PC-9 (cell line): ENCODE measurements around the gene SPINK5. TPM values are rescaled to one million over a fixed set of nuclear protein-coding genes. Genes with fewer than 3 reads are reported as not detected.

Experiments
- BruUV-seq: library from RNA; stranded (reverse); fragments of 400-500 nt; replicated peaks from 2 replicates; lab custom pipeline; 2021; lab: Mats Ljungman, UMichigan
- CTCF ChIA-PET: fragments of 300-600 bp; sonication (Branson Sonifier 250); formaldehyde crosslinking; loops from one replicate; lab custom pipeline; 2022; ENCODE audit warnings: antibody characterized with exemption; lab: Charles Lee
- POLR2A ChIA-PET: fragments of 300-600 bp; sonication (Branson Sonifier 250); formaldehyde crosslinking; loops from one replicate; lab custom pipeline; 2022; ENCODE audit warnings: antibody characterized with exemption; ENCODE audit not compliant: unreplicated experiment; lab: Charles Lee
- DNase-seq, 2 experiments: peaks; one replicate each; pipeline versions ENCODE4 v3.0.0 to v3.0.0-alpha.2; 2015 to 2022; ENCODE audit warnings: mixed read lengths in 1 of 2
- H2AFZ ChIP-seq: fragments of 200-600 bp; sonication (generic); 2 replicates; pipeline ENCODE4 v1.8.1; 2017; ENCODE audit warnings: antibody characterized with exemption
- H3F3A ChIP-seq: fragments of 200-600 bp; sonication (generic); 2 replicates; pipeline ENCODE4 v1.8.1; 2017; ENCODE audit warnings: antibody characterized with exemption, mild to moderate bottlenecking, low read depth; ENCODE audit not compliant: insufficient read depth
- H3K27ac ChIP-seq: fragments of 200-600 bp; sonication (generic); 2 replicates; pipeline ENCODE4 v1.6.1; 2016; ENCODE audit warnings: mixed run types
- H3K27me3 ChIP-seq: fragments of 200-600 bp; sonication (generic); 2 replicates; pipeline ENCODE4 v1.6.1; 2016; ENCODE audit warnings: low read depth, mixed run types; ENCODE audit not compliant: insufficient read depth
- H3K36me3 ChIP-seq: fragments of 200-600 bp; sonication (generic); 2 replicates; pipeline ENCODE4 v1.6.1; 2016; ENCODE audit warnings: low read depth, mixed run types
- H3K4me1 ChIP-seq: fragments of 200-600 bp; sonication (generic); replicated peaks from 2 replicates; pipeline ENCODE4 v1.6.1; 2016; ENCODE audit warnings: mixed run types; ENCODE audit not compliant: insufficient read depth
- H3K4me2 ChIP-seq: fragments of 200-600 bp; sonication (generic); 2 replicates; pipeline ENCODE4 v1.6.1; 2017; ENCODE audit warnings: mixed run types
- H3K4me3 ChIP-seq: fragments of 200-600 bp; sonication (generic); 2 replicates; pipeline ENCODE4 v1.6.1; 2016; ENCODE audit warnings: mixed run types
- H3K79me2 ChIP-seq: fragments of 200-600 bp; sonication (generic); 2 replicates; pipeline ENCODE4 v1.6.1; 2017; ENCODE audit warnings: low read depth, mixed run types
- H3K9me2 ChIP-seq: fragments of 200-600 bp; sonication (generic); 2 replicates; pipeline ENCODE4 v1.8.1; 2017; ENCODE audit warnings: mild to moderate bottlenecking; ENCODE audit not compliant: insufficient read depth
- H3K9me3 ChIP-seq: fragments of 200-600 bp; sonication (generic); 2 replicates; pipeline ENCODE4 v1.8.1; 2016; ENCODE audit warnings: low read depth; ENCODE audit not compliant: insufficient read depth
- H4K20me1 ChIP-seq: fragments of 200-600 bp; sonication (generic); 2 replicates; pipeline ENCODE4 v1.8.1; 2017; ENCODE audit not compliant: insufficient read depth
- EZH2 ChIP-seq: fragments of 200-600 bp; sonication (generic); IDR thresholded peaks from 2 replicates; pipeline ENCODE4 v1.8.0; 2017; ENCODE audit warnings: antibody characterized with exemption, low read depth
- intact Hi-C: fragments of 100-400 bp; cut with micrococcal nuclease; formaldehyde crosslinking; loops from one replicate; pipeline ENCODE4 v1.10.0; 2022; ENCODE audit not compliant: unreplicated experiment
- total RNA-seq: library from RNA; stranded (reverse); gene quantifications from 2 replicates; pipeline ENCODE4 v1.2.3, GENCODE V29; 2021
- TF ChIP-seq, protein P1 (sequence below): fragments of 200-600 bp; sonication (generic); conservative IDR thresholded peaks from 2 replicates; pipeline ENCODE4 v1.6.1; 2017; ENCODE audit warnings: mixed run types, antibody characterized with exemption, mild to moderate bottlenecking, moderate library complexity

SPINK5 gene
- total RNA-seq, 1 experiment from 2014 or later, result not detected

DNA sequence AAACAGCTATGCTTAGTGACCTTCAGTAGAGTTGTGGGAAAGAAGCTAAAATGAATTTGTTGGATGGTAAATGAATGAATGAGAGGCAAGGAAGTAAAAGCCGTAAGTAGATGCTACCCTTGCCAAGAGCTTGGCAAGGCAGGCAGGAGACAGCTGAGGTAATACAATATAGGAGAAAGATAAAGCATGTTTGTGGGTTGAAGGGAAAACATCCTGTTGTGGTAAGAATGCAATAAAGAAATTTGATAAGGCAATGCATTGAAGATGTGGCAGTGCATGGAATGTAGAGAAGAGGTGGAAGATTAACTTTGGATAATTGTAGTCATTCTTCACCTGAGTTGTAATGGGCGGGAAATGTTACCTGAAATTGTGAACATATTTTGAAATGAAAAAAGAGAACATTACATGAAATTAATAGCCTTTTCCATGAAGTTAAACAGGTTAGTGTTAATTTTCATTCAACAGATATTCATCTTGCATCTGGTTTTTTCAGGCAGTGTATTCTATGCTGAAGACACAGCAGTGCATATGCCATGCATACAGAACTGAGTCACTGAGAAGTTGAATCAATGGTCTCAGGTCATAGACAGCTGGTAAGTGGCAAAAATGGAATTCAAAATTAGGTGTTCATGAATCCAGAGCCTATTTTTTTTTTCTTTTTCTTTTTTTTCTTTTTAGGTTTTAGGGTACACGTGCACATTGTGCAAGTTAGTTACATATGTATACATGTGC, 43.4 kb upstream of the SPINK5 start:
- Histone ChIP-seq H3K4me1 (0 out of 2 replicates have a peak, but pooled peaks cover 10% of the 10 kb centered on the region), H3K79me2 (no peaks in the 10 kb centered on the region), H3K9me2 (no peaks in the 10 kb centered on the region), H3K27me3 (0 out of 2 replicates have a peak, but pooled peaks cover 10% of the 10 kb centered on the region), H3K36me3 (no peaks in the 10 kb centered on the region), H3K4me2 (peak overlapping the region; percentile 29; the same call in 1 of the 2 replicates), H3K27ac (no peak overlapping the region), H3F3A (no peaks in the 10 kb centered on the region), H4K20me1 (no peaks in the 10 kb centered on the region), H2AFZ (no peak overlapping the region), H3K4me3 (no peak overlapping the region), H3K9me3 (0 out of 2 replicates have a peak, but pooled peaks cover 3% of the 10 kb centered on the region)
- intact Hi-C loops, result no loop called here
- TF ChIP-seq, protein P1, sequence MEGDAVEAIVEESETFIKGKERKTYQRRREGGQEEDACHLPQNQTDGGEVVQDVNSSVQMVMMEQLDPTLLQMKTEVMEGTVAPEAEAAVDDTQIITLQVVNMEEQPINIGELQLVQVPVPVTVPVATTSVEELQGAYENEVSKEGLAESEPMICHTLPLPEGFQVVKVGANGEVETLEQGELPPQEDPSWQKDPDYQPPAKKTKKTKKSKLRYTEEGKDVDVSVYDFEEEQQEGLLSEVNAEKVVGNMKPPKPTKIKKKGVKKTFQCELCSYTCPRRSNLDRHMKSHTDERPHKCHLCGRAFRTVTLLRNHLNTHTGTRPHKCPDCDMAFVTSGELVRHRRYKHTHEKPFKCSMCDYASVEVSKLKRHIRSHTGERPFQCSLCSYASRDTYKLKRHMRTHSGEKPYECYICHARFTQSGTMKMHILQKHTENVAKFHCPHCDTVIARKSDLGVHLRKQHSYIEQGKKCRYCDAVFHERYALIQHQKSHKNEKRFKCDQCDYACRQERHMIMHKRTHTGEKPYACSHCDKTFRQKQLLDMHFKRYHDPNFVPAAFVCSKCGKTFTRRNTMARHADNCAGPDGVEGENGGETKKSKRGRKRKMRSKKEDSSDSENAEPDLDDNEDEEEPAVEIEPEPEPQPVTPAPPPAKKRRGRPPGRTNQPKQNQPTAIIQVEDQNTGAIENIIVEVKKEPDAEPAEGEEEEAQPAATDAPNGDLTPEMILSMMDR, result no peak
- TF ChIP-seq EZH2, result no peak
- CTCF ChIA-PET, result no interaction called here
- peak in 1 of 2 experiments; percentile 51 for DNase-seq
- POLR2A ChIA-PET, result no interaction called here
- no TSS peak for BruUV-seq

DNA sequence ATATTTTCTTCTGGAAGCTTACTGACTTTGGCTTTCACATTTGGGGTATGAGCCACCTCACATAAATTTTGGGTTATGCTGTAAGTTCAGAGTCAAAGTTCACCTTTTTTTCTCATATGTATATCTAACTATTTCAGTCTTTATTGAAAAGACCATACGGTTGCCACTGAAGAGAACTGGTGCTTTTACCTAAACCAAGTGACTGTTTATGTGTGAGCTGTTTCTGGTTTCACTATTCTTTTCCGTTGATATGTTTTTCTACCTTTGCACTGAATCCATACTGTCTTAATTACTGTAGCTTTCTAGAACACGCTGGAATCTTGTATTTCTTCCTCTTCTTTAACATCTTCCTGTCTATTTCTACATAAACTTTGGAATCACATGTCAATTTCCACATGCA, 36.3 kb upstream of the SPINK5 start:
- Histone ChIP-seq H3K36me3 (no peaks in the 10 kb centered on the region), H3K79me2 (no peaks in the 10 kb centered on the region), H3K9me3 (no peaks in the 10 kb centered on the region), H3K9me2 (no peaks in the 10 kb centered on the region), H3K27ac (no peak overlapping the region), H2AFZ (no peak overlapping the region), H3K4me2 (no peak overlapping the region), H4K20me1 (no peaks in the 10 kb centered on the region), H3F3A (no peaks in the 10 kb centered on the region), H3K4me3 (no peak overlapping the region), H3K4me1 (no peaks in the 10 kb centered on the region), H3K27me3 (no peaks in the 10 kb centered on the region)
- ChIA-PET POLR2A (no interaction called here), CTCF (no interaction called here)
- intact Hi-C loops, result no loop called here
- no TSS peak for BruUV-seq
- DNase-seq, result no peak
- TF ChIP-seq, protein P1, result no peak
- no peak for TF ChIP-seq EZH2

DNA sequence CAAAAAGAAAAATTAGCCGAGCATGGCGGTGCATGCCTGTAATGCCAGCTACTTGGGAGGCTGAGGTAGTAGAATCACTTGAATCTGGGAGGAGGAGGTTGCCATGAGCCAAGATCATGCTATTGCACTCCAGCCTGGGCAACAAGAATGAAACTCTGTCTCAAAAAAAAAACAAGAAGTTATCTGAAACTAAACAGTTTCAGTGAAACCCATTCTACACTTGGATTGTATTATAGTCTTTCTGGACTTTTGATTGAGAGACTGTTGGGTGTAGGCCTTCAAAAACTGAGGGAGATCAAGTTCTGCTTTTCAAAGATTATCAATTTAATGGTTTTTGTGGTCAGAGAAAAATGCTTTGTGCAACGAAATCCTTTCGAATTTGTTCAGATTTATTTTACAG, 34.6 kb upstream of the SPINK5 start:
- no TSS peak for BruUV-seq
- ChIA-PET POLR2A (no interaction called here), CTCF (no interaction called here)
- no peaks in the 10 kb centered on the region for H4K20me1 ChIP-seq
- H2AFZ ChIP-seq, result no peak overlapping the region
- H3K4me2 ChIP-seq, result no peak overlapping the region
- H3K4me3 ChIP-seq, result no peak overlapping the region
- H3F3A ChIP-seq, result no peaks in the 10 kb centered on the region
- no peaks in the 10 kb centered on the region for H3K27me3 ChIP-seq
- no peaks in the 10 kb centered on the region for H3K9me2 ChIP-seq
- H3K4me1 ChIP-seq, result no peaks in the 10 kb centered on the region
- no peaks in the 10 kb centered on the region for H3K79me2 ChIP-seq
- no peaks in the 10 kb centered on the region for H3K9me3 ChIP-seq
- intact Hi-C loops, result no loop called here
- TF ChIP-seq EZH2, result no peak
- TF ChIP-seq, protein P1, result no peak
- no peaks in the 10 kb centered on the region for H3K36me3 ChIP-seq
- DNase-seq, result no peak
- no peak overlapping the region for H3K27ac ChIP-seq
